ENCODE measurements around the gene BANK1. TPM values are rescaled to one million over a fixed set of nuclear protein-coding genes. Genes with fewer than 3 reads are reported as not detected.

Gene BANK1
- total and polyA plus RNA-seq, 2 donors (not counting 1 experiment from before 2014, with no cell fraction given), result 0.20 to 0.83 TPM

- no peaks in the 10 kb centered on the region for H4K20me1 ChIP-seq (ENCODE audit: control insufficient read depth, extremely low read depth, insufficient read depth, low read length)
- no peak overlapping the region for H3K4me3 ChIP-seq (replicated peaks in 1 of 4; ENCODE audit: control extremely low read depth in 1 of 4, insufficient read depth in 1 of 4, low read depth in 3 of 4, low read length in 4 of 4)
- no peaks in the 10 kb centered on the region for H3K36me3 ChIP-seq (ENCODE audit: control insufficient read depth, insufficient read depth, low read length)
- no peaks in the 10 kb centered on the region for H3K9me3 ChIP-seq (ENCODE audit: control insufficient read depth, insufficient read depth, low read depth, low read length)
- H3K27ac ChIP-seq (ENCODE audit: insufficient read depth, low read length), result no peak overlapping the region
- H3K4me2 ChIP-seq (ENCODE audit: extremely low read depth, insufficient read depth, low read length), result no peak overlapping the region
- no peaks in the 10 kb centered on the region for H3K4me1 ChIP-seq (ENCODE audit: control insufficient read depth, extremely low read depth, insufficient read depth, low read length)
- no peak for TF ChIP-seq EZH2 (IDR thresholded peaks at IDR 0.05; ENCODE audit: low read length, missing control alignments)
- TF ChIP-seq CTCF (conservative IDR thresholded peaks at IDR 0.05 in 1 of 2, IDR thresholded peaks at IDR 0.05 in 1 of 2; ENCODE audit: low read depth in 1 of 2, low read length in 2 of 2), result no peak
- no peak overlapping the region for H2AFZ ChIP-seq (ENCODE audit: low read length)
- no peaks in the 10 kb centered on the region for H3K79me2 ChIP-seq (ENCODE audit: control insufficient read depth, insufficient read depth, low read length)
- no peaks in the 10 kb centered on the region for H3K27me3 ChIP-seq (ENCODE audit: control insufficient read depth, insufficient read depth, low read length)
- DNase-seq (ENCODE audit: low read depth in 2 of 2), result no peak
- H3K9ac ChIP-seq (ENCODE audit: insufficient read depth, low read length), result no peak overlapping the region
These were observed 64.7 kb downstream of the BANK1 start for GRCh38 chr4:101855239-101855638.

GRCh38 chr4:101856149-101856548 is 65.6 kb downstream of the BANK1 start:
- TF ChIP-seq CTCF (conservative IDR thresholded peaks at IDR 0.05 in 1 of 2, IDR thresholded peaks at IDR 0.05 in 1 of 2; ENCODE audit: low read depth in 1 of 2, low read length in 2 of 2), result no peak
- TF ChIP-seq EZH2 (IDR thresholded peaks at IDR 0.05; ENCODE audit: low read length, missing control alignments), result no peak
- Histone ChIP-seq H3K27ac (ENCODE audit: insufficient read depth, low read length) (no peak overlapping the region), H3K9ac (ENCODE audit: insufficient read depth, low read length) (no peak overlapping the region)

DNA sequence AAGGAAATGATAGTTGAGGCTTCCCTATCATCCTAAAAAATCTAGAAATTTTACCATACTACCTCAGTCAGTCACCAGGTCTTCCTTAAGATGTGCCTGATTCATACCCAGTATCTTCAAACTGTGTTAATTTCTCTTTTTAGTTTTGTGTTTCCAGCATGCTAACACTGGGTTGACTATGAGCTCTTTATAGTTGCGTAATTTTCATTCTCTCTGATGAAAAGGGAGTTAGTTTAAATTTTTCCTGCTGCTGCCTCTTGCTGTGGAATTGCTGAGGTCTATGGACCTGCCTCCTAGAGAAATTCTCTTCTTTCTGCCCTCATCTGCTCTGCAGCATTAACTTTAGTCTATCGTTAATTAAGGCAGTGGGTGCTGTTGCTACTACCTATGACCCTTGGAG is 66.6 kb downstream of the BANK1 start:
- Histone ChIP-seq H2AFZ (ENCODE audit: low read length) (no peak overlapping the region), H4K20me1 (ENCODE audit: control insufficient read depth, extremely low read depth, insufficient read depth, low read length) (no peaks in the 10 kb centered on the region), H3K36me3 (ENCODE audit: control insufficient read depth, insufficient read depth, low read length) (no peaks in the 10 kb centered on the region), H3K79me2 (ENCODE audit: control insufficient read depth, insufficient read depth, low read length) (no peaks in the 10 kb centered on the region), H3K4me2 (ENCODE audit: extremely low read depth, insufficient read depth, low read length) (no peak overlapping the region), H3K4me1 (ENCODE audit: control insufficient read depth, extremely low read depth, insufficient read depth, low read length) (no peaks in the 10 kb centered on the region), H3K9me3 (ENCODE audit: control insufficient read depth, insufficient read depth, low read depth, low read length) (no peaks in the 10 kb centered on the region), H3K9ac (ENCODE audit: insufficient read depth, low read length) (no peak overlapping the region), H3K27ac (ENCODE audit: insufficient read depth, low read length) (no peak overlapping the region), H3K27me3 (ENCODE audit: control insufficient read depth, insufficient read depth, low read length) (no peaks in the 10 kb centered on the region), H3K4me3 (replicated peaks in 1 of 4; ENCODE audit: control extremely low read depth in 1 of 4, insufficient read depth in 1 of 4, low read depth in 3 of 4, low read length in 4 of 4) (no peak overlapping the region)
- no peak for DNase-seq (ENCODE audit: low read depth in 2 of 2)
- TF ChIP-seq CTCF (conservative IDR thresholded peaks at IDR 0.05 in 1 of 2, IDR thresholded peaks at IDR 0.05 in 1 of 2; ENCODE audit: low read depth in 1 of 2, low read length in 2 of 2), result no peak
- no peak for TF ChIP-seq EZH2 (IDR thresholded peaks at IDR 0.05; ENCODE audit: low read length, missing control alignments)

More at GRCh38 chr4:101856149-101856548, 65.6 kb downstream of the BANK1 start:
- Histone ChIP-seq H3K9me3 (ENCODE audit: control insufficient read depth, insufficient read depth, low read depth, low read length) (no peaks in the 10 kb centered on the region), H3K4me2 (ENCODE audit: extremely low read depth, insufficient read depth, low read length) (no peak overlapping the region), H4K20me1 (ENCODE audit: control insufficient read depth, extremely low read depth, insufficient read depth, low read length) (no peaks in the 10 kb centered on the region), H3K4me1 (ENCODE audit: control insufficient read depth, extremely low read depth, insufficient read depth, low read length) (no peaks in the 10 kb centered on the region), H3K27me3 (ENCODE audit: control insufficient read depth, insufficient read depth, low read length) (no peaks in the 10 kb centered on the region), H2AFZ (ENCODE audit: low read length) (no peak overlapping the region), H3K36me3 (ENCODE audit: control insufficient read depth, insufficient read depth, low read length) (no peaks in the 10 kb centered on the region), H3K4me3 (replicated peaks in 1 of 4; ENCODE audit: control extremely low read depth in 1 of 4, insufficient read depth in 1 of 4, low read depth in 3 of 4, low read length in 4 of 4) (no peak overlapping the region), H3K79me2 (ENCODE audit: control insufficient read depth, insufficient read depth, low read length) (no peaks in the 10 kb centered on the region)
- no peak for DNase-seq (ENCODE audit: low read depth in 2 of 2)

Measured in fibroblast of lung (primary cell).